Measurements from ENCODE around the gene HYAL1.

GRCh38 chr3:50321336-50322114 lies 18.2 kb upstream of the HYAL1 start:
- TF ChIP-seq CTCF (IDR thresholded peaks at IDR 0.05): peak; percentile 42; the same call in 2 of the 3 replicates
- no peak for TF ChIP-seq RAD21 (conservative IDR thresholded peaks at IDR 0.05 in 1 of 2, IDR thresholded peaks at IDR 0.05 in 1 of 2)
- TF ChIP-seq HDAC2 (IDR thresholded peaks at IDR 0.05): no peak
- TF ChIP-seq CBX2 (IDR thresholded peaks at IDR 0.05; ENCODE audit: borderline replicate concordance, low read depth): no peak
- TF ChIP-seq CEBPB (IDR thresholded peaks at IDR 0.05): no peak
- TF ChIP-seq POLR2A (IDR thresholded peaks at IDR 0.05; ENCODE audit: low read length): peak; percentile 50
- TF ChIP-seq REST (IDR thresholded peaks at IDR 0.05): no peak
